ENCODE results near the gene PRKCH.

- TF ChIP-seq POLR2A (IDR thresholded peaks at IDR 0.05; ENCODE audit: low read depth, low read length) (no peak), CTCF (IDR thresholded peaks at IDR 0.05; ENCODE audit: extremely low read depth in 1 of 2, insufficient read depth in 1 of 2, low read depth in 1 of 2, low read length in 2 of 2) (no peak)
Measured at GRCh38 chr14:61549425-61549824, 228.0 kb downstream of the PRKCH start.
